ENCODE data around the gene TEX29.

- TF ChIP-seq EZH2 (IDR thresholded peaks at IDR 0.05) (no peak), POLR2AphosphoS5 (IDR thresholded peaks at IDR 0.05; ENCODE audit: borderline replicate concordance, low read depth, low read length) (no peak), FOXP2 (optimal IDR thresholded peaks at IDR 0.05; ENCODE audit: control extremely low read depth, extremely low read length, insufficient read depth) (no peak)
Observed at GRCh38 chr13:111335298-111335697, 14.9 kb downstream of the TEX29 start.

Measured in SK-N-MC (cell line).